HG02885 (cell line): ENCODE data around the gene TMEM87B.

Experiments used
- ATAC-seq: cut with Tn5 transposase; IDR thresholded peaks from one replicate; pipeline ENCODE4 v1.9.1; 2021; ENCODE audit warnings: mild to moderate bottlenecking; ENCODE audit not compliant: unreplicated experiment, poor library complexity

Gene TMEM87B

GRCh38 chr2:112147382-112148168, 92.5 kb downstream of the TMEM87B start:
- no peak for ATAC-seq

- no peak for ATAC-seq
These were observed 93.4 kb downstream of the TMEM87B start for GRCh38 chr2:112148477-112148876.

DNA sequence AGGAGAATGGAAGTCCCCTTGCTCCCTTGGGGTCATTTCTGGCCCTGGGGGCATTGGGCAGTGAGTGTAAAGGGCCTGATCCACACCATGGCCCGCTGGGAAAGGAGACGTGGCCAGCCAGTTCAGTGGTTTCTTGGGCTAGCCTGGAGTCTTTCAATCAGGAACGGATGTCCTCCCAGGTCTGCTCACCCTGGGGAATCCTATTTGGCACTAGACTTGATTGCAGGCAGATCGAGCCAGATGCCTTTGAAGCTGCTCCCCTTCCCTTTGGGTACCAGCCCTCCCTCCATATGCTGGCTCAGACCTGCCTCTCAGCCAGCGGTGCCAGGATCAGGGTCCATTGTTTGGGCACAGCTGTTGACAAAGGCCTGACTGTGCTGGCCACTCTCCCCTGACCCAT, 94.1 kb downstream of the TMEM87B start:
- no peak for ATAC-seq

- no peak for ATAC-seq
These were observed 94.9 kb downstream of the TMEM87B start for GRCh38 chr2:112149866-112150435.

DNA sequence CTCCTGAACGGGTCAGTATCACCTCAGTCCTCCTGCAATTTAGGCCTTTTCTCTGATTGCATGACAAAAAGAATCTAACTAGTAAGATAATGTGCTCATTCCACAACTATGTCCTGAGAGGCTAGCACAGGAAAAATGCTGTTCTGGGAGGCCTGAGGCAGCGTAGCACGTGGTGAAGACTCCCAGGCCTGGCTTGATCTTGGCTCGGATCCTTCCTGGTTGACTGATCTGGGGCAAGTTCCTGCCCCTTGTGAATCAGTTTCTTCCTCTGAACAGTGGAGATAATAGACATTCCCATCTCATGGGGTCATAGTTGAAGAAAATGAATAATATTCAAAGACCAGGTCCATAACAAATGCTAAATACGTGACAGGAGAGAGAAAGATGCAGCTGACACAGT, 95.4 kb downstream of the TMEM87B start:
- no peak for ATAC-seq

- no peak for ATAC-seq
These were observed 95.8 kb downstream of the TMEM87B start for GRCh38 chr2:112150851-112151250.

- ATAC-seq: no peak
These were observed 96.2 kb downstream of the TMEM87B start for GRCh38 chr2:112151271-112151670.

- no peak for ATAC-seq
These were observed 96.8 kb downstream of the TMEM87B start for GRCh38 chr2:112151701-112152440.

DNA sequence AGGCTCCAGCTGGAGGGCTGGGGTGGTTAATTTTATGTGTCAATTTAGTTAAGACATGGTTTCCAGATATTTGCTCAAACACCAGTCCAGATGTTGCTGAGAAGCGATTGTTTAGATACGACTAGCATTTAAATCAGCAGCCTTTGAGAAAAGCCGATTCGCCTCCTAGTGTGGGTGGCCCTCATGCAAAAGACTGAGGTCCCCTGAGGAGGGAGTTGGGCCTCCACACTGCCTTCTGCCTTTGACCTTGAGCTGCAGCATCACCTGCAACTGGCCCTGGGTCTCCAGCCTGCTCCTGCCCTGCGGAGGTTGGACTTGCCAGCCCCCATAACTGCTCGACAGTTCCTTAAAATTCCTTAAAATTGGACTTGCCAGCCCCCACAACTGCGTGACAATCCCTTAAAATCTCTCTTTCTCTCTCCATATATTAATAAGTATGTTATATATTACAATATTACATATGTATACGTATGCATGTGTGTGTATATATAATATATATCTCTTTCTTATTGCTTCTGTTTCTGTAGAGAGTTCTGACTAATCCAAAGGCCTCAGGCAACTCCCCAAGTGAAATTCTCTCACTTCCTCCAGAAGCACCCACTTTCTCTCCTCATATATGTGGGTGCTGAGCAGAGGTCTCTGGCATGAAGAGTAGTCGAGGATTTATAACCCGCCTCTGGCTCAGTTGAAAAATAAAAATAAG, 97.6 kb downstream of the TMEM87B start:
- no peak for ATAC-seq

DNA sequence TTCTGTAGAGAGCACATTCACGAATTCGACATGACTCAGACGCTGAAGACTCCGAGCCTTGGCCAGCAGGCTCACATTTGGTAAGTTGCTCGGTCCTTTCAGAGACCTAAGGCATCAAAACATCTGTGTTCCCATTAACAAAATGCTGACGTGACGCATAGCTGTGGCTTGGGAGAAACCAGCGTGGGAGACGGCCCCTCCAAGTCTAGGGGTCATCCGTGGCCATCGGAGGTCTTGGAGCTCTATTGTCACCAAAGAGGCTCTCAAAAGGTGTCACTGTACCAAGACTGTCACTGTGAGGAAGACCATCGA, 98.1 kb downstream of the TMEM87B start:
- no peak for ATAC-seq

DNA sequence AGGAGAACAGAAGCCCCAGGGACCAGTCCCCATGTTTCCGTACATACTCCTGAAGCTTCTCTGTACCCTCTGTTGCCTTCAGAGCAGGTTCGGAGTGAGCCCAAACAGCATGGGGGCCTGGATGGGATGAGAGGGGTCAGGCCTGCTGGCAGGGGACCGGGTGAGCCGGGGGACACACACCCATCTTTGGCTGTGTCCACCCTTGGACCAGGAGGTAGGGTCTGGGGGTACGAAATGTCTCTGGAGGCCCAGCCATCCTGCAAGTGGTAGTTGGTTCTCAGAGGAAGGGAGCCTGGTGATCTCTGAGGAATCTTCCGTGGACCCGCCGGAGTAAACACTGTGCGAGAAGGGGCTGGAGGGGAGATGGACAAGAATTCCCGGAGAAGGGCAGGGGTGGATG, 98.4 kb downstream of the TMEM87B start:
- ATAC-seq: no peak

DNA sequence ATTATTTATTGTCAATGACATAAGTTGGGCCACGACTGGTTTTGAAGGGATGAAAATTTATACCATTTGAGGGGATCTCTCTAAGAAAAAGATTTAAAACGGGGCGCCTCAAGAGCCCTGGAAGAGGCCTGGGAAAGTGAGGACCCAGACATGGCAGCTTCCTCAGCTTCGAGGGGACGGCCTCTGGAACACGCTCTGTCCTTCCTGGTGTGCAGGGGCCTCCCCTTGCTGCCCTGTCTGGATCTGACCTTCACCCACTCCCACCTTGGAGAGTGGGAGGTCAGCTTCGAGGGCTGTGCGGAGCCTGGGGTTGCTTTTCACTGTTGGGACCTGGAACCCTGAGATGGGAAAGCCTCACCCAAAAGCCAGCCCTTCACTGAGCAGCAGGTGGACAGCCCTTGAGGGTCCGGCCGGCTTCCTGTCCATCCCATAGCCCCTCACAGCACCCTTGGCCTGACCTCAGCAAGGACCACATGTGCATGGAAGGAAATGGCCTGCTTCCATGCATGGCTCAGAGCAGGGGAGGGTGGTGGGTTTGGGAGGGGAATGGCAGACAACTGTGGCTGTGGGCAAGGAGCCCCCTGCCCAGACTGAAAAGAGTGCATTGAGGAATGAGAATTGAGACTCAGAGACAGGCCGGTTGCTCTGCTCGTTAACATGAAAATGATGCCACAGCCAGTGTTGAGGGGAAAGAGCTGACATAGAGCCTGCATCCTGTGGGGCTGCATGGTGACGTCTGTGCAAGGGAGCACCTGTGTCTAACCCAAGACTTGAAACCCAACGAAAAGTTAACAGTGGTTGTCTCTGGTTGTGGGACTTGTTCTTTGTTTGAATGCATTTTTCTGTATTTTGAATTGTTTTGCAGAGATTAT, 99.4 kb downstream of the TMEM87B start:
- ATAC-seq: no peak

- ATAC-seq: no peak
These were observed 100.5 kb downstream of the TMEM87B start for GRCh38 chr2:112155331-112156151.

DNA sequence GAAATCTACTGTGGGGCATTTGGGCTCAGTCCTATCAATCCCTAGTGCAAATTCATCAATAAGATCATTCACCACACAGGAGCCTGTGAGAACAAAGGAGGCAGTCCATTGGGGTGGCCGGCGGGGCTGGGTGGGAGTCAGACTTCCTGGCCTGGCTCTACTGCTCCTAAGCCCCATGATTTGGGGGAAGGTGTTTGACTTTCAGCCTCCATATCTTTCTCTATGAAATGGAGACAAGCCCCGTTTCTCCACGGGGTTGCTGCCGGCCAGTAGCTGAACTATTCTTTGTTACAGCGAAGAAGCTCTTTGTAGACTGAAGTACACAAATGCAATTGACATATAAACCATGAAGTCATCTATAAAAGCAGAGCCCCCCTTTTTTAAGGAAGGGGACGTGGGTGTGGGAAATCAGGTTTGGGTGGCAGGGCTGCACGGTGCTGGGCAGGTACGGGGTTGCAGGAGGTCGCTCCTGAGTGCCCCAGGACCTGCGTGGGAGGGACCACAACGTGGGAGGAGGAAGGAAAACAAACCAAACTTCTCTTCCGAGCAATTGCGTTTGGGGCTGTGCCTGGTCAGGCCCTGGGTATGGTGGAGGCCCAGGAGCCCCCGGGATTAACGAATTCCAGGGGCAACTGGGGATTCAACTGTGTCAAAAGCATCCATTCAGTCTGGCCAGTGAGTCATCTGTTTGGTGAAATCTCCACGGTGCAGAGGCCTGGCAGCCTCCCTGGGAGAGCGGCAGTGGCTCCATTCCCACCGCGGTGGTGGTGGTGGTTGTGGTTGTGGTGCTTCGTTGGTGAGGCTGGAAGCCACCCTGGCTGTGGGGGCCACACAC, 101.3 kb downstream of the TMEM87B start:
- no peak for ATAC-seq

DNA sequence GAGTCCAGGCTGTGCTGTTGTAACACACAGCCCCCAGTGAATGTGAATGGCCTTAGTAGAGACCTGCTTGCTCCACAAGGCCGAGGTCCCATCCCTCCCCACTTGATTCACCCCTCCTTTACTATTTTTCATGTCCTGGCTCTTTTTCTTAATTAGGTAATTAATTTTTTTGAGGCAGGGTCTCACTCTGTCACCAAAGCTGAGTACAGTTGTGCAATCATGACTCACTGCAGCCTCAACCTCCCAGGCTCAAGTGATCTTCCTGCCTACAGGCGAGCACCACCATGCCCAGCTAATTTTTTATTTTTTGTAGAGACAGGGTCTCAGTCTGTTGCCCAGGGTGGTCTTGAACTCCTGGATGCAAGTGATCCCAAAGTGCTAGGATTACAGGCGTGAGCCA, 102.4 kb downstream of the TMEM87B start:
- no peak for ATAC-seq

- ATAC-seq: no peak
These were observed 104.4 kb downstream of the TMEM87B start for GRCh38 chr2:112159454-112159921.

- no peak for ATAC-seq
These were observed 105.5 kb downstream of the TMEM87B start for GRCh38 chr2:112160283-112161250.
